Hematopoietic multipotent progenitor cell treated with erythropoietin and hydrocortisone succinate and interleukin-3 and kit ligand, for 15 days (in vitro differentiated cells): ENCODE data around the gene MYO1C.

Experiments
- DNase-seq: peaks from one replicate; pipeline ENCODE4 v3.0.0-alpha.2; 2015; ENCODE audit warnings: low spot score

Gene MYO1C

DNA sequence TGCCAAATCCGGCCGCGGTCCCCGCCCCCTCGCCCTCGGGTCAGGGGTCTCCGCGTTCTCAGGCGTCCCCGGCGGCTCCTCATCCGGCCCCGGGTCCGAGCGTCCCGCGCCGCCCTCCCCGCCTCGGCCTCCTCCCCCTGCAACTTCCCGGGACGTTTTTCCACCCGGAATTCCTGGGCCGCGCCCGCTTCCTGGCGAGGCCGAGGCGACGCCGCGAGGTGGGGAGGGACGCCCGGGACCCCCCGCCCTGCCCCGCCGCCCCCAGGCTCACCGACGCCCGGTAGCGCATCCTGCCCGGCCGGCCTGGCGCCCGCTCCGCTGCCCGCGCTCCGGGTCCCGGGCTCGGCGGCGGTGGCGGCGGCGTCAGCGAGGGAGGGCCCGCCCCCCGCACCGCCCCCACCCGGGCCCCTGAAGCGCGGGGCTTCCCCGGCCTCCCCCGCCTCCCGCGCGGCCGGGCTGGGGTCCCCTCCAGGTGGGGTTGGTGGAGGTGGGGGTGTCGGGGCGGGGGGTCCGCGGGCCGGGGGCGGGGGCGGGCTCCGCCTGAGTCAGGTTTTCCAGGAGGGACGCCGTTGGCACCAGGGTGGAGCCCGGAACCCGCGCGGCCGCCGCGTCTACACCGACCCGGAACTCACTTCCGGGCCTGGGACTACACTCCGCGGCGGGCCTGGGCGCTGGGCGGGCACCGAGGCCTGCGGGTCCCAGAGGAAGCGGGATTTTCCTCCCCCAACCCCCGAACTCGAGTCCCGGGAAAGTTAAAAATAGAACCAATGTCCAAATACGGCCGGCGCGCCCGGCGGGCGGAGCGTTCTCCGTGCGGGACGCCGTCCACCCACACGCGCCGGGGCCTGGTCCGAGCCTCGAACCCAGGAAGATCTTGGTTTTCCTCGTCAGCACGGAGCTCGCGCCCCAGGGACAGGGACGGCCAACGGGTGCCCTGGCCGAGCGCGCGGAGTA is 6.8 kb downstream of the MYO1C start:
- no peak for DNase-seq

- no peak for DNase-seq
Measured at GRCh38 chr17:1484676-1485422, 7.6 kb downstream of the MYO1C start.

- no peak for DNase-seq
Measured at GRCh38 chr17:1484060-1484535, 8.4 kb downstream of the MYO1C start.

DNA sequence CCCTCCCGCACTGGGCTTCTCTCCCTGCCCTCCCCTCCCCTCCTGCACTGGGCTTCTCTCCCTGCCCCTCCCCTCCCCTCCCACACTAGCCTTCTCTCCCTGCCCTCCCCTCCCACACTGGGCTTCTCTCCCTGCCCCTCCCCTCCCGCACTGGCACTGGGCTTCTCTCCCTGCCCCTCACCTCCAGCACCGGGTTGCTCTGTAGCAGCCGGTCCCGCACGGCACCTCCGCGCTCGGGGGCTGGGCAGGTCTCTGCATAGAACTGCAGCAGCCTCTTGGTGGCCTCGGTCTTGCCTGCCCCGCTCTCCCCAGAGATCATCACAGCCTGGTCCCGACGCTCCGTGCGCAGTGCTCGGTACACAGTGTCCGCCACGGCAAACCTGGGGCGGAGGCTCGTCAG is 9.8 kb downstream of the MYO1C start:
- no peak for DNase-seq

DNA sequence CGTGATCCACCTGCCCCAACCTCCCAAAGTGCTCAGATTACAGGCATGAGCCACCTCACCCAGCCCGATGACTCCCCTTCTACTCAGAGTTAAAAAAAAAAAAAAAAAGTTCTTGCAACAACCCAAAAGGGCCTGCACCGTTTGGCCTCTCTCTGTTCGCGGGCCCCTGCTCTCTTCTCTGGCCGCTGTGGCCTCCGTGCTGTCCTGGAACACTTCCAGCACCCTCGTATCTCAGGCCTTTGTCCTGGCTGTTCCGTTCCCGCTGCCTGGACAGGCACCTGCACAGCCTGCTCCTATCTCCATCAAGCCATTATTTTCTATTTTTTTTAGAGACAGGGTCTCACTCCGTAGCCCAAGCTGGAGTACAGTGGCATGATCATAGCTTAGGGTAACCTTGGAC is 10.8 kb downstream of the MYO1C start:
- no peak for DNase-seq

- no peak for DNase-seq
Measured at GRCh38 chr17:1480747-1481465, 11.6 kb downstream of the MYO1C start.

DNA sequence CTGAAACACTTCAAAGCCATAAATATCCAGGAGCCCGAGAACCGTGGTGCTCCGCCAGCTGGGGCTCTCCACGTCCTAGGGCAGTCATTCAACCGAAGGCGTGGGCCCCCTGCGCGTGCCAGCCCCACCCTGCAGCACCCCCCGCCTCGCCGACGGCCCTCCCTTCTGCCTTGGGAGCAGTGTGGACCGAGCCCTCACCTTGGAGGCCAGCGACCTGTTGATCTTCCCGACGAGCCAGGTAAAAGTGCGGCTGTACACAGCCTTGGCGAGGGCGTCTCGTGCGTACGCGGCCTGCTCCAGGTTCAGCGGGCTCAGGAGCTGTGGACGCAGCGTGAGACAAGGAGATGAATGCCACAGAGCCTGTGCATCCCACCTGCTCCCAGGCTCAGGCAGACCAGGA is 14.1 kb downstream of the MYO1C start:
- no peak for DNase-seq

DNA sequence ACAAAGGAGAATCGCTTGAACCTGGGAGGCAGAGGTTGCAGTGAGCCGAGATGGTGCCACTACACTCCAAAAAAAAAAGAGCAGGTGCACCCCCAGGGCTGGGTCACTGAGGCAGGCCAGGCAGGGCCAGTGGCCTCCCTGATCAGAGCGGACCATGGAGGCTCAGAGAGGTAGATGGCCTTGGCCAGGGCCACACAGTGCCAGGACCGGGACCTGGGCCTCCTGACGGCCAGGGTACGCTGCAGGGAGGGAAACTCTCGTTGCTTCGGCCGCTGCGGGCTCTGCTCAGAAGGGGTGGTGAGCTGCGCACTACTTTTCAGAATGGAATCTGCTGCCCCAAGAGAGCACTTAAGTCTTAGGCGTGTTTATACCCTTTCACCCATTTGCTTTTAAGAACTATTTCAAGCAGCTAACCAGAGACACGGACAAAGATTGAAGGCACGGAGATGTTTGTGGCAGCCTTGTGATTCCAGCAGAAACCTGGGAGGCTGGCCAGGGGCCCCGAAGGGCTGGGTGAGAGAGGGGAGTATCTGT is 17.1 kb downstream of the MYO1C start:
- no peak for DNase-seq

DNA sequence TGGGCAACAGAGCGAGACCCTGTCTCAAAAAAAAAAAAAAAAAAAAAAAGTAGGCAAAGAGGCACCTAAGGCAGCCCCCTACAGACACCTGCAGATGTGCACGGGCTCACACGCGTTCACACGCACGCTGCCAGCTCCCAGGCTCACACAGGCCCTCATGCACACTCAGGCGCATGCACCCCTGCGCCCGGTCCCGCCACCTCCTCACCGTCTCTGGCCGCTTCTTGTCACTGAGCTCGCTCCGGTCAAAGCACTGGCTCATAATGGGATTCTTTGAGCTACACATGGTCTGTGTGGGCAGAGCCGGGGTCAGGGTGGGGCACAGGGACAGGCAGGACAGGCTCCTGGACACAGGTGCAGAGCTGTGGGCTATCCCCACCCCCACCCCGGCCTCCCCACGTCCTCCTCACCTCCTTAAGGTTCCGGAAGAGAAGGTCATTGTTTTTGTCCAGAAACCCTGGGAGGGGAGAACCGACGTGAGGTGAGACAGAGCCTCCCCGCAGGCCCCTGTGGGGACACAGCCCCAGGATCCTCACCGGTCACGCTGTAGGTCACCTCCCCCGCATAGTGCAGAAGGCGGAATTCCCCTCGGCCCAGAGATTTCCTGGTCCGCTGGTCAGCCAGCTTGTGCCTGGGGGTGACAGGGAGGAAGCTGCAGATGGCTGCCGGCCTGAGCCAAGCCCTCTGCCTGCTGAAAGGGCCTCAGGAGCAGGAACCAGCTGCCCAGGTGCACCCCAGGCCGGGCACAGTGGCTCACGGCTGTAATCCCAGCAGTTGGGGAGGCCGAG is 17.9 kb downstream of the MYO1C start:
- no peak for DNase-seq

GRCh38 chr17:1473841-1474240 is 18.6 kb downstream of the MYO1C start:
- DNase-seq = no peak

DNA sequence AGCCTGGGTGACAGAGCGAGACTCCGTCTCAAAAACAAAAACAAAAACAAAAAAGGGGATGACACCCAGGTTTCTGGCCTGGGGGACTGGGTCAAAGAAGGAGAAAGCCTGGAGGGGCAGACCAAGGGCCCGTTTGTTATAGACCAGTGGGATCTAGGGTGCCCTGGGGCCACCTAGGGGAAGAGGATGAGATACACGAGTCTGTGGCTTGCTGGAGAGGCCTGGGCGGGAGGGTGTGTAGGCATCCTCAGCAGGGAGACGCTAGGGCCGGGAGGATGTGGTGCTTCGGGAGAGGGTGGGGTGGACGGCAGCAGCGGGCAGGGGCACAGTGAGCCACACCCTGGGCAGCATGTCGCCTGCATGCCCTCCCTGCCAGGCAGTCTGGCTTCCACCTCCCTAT is 19.3 kb downstream of the MYO1C start:
- no peak for DNase-seq

DNA sequence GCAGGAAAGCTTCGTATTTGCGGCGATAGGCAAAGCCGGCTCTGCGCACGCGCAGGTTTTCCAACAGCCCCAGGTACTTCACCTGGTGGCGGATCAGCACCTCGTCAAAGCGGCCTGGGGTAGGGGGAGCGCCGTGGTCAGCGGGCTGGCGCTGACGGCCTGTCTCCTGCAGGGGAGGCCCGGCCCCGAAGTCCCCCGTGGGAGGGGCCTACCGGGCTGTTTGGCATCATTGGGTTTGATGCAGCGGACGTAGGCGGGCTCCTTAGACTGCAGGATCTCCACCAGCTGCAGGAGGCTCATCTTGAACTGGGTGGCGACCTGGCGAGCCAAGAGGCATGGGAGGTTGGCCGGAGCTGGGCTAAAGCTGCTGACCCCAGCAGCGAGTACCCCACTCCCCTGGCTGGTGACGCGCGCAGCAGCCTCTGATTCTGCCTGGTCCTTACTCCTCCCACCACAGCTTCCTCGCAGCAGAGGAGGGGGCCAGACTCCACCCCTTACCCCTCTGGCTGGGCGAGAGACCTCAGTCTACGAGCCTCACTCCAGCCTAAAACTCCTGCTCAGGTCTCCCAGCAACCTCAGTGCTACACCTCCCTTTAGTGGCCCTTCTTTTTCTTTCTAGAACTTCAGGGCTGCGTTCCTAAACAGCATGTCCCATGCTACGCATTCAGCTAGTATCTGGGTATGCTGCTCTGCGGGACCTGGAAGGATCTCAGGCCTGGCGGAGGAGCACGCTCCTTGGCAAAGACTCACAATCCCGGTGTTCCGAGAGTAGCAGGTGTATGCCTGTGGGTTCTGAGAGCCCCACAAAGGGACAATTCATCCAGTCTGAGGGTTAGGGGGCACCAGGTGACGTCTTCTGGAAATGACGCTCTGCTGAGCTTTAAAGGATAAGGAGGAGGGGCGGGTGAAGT is 20.3 kb downstream of the MYO1C start:
- DNase-seq = no peak

- no peak for DNase-seq
Measured at GRCh38 chr17:1471490-1471889, 21.0 kb downstream of the MYO1C start.

DNA sequence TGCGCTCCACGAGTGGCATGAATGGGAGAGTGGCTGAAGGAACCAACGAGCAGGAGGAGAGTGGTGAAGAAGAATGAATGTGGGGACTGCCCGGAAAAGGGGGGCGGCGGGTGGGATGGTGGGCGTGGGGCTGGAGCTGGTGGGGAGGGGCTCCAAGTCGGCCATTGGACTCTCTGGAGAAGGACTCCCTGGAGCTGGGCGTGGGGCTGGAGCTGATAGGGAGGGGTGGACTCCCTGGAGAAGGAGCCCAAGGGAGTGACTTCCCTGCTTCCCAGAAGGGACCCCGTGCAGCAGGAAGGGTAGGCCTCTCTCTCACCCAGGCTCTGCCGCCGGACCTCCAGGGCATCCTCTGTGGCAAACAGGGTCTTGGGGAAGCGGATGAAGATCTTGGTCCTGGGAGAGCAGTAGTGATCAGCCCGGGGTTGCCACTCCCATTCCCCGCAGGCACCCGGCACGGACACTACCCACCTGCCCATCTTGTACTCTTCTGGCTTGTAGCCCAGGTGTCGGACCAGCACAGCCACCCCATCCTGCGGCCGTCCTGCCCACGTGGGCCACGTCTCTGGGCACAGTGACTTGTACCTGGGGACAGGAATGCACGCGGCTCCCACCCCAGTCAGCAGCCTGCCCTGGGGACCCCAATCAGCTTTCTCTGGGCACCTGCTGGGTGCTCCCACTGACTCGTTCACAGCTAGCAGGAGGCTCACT is 21.6 kb downstream of the MYO1C start:
- DNase-seq = no peak

DNA sequence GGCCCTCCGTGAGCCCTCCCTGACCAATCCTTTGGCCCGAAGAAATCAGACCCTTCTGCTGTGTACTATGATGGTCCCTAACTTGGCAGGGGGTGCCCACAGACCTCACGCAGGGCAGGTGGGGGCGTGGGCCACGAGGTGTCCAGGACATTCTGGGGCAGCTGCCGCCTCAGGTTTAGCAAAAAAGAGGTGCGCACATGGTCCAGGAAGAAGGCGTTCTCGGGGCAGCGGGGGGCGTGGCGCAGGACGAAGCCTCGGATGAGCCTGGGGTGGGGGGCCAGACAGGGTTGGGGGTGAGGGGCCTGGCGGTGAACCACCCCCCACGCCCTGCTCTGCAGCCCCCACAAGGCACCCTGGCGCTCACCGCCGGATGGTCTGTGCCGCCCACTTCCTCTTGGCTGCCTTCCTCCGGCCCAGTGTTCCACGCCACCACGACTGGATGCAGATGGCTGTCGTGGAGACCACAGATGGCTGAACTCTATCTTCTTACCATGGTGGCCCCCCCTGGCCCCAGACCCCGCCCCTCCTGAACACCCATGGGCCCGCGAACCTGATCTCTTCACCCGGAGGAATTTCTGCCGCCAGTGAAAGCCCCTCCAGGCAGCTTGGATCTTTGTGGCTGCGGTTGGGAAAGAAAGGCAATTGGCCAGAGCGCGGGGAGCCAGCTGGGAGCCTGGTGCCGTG is 22.3 kb downstream of the MYO1C start:
- DNase-seq = no peak

GRCh38 chr17:1469231-1469852 is 23.1 kb downstream of the MYO1C start:
- DNase-seq = no peak

GRCh38 chr17:1467898-1468492 is 24.5 kb downstream of the MYO1C start:
- DNase-seq = no peak

DNA sequence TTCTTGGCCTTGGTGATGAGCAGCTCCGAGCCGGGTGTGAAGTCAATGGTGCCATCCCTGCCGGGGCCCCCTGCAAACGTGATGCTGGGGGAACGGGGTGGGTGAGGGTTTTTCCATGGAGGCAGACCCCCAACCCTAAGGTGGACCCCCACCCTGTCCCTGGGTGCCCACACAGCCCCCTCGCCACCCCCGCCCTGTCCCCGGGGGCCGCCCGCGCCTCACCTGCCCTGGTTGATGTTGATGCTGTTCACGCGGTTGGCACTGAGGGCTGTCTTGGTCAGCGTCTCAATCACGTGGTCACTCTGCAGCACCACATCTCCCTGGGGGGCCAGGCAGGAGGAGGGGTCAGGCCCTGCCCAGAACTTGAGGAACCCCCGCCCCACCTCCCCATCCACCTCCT is 25.2 kb downstream of the MYO1C start:
- no peak for DNase-seq
